CD4-positive, alpha-beta T cell treated with Interleukin-17A for 1 hour (primary cell): ENCODE measurements around the gene SV2B.
"Not testable (repeated sequence)": the region's sequence is repeated elsewhere in the genome, so short reads cannot be mapped to it uniquely, and the experiment has no call there.

Experiments used
- DNase-seq: peaks from one replicate; pipeline ENCODE4 v3.0.0-alpha.2; 2020

The SV2B gene

GRCh38 chr15:91099995-91100813 lies at the start of gene SV2B:
Gene SV2B (plus strand): TSS chr15:91100257. CDS start chr15:91226264, 126,007 bp downstream.
- peak; percentile 22 for DNase-seq

- no peak for DNase-seq
Measured at GRCh38 chr15:91051248-91051647, 48.8 kb upstream of the SV2B start.

GRCh38 chr15:91054816-91055215 lies 45.2 kb upstream of the SV2B start:
- no peak for DNase-seq

GRCh38 chr15:91055548-91056331 lies 44.3 kb upstream of the SV2B start:
- peak; percentile 43 for DNase-seq

- no peak for DNase-seq
Measured at GRCh38 chr15:91061230-91061629, 38.8 kb upstream of the SV2B start.

- DNase-seq: no peak
Measured at GRCh38 chr15:91061997-91062396, 38.1 kb upstream of the SV2B start.

- no peak for DNase-seq
Measured at GRCh38 chr15:91065505-91065904, 34.6 kb upstream of the SV2B start.

- no peak for DNase-seq
Measured at GRCh38 chr15:91067036-91067435, 33.0 kb upstream of the SV2B start.

GRCh38 chr15:91068436-91068835 lies 31.6 kb upstream of the SV2B start:
- DNase-seq: no peak

GRCh38 chr15:91068966-91069365 lies 31.1 kb upstream of the SV2B start:
- DNase-seq: no peak

GRCh38 chr15:91070872-91071271 lies 29.2 kb upstream of the SV2B start:
- DNase-seq: no peak

GRCh38 chr15:91072161-91072560 lies 27.9 kb upstream of the SV2B start:
- no peak for DNase-seq

GRCh38 chr15:91073077-91073476 lies 27.0 kb upstream of the SV2B start:
- DNase-seq: no peak

- no peak for DNase-seq
Measured at GRCh38 chr15:91073768-91074167, 26.3 kb upstream of the SV2B start.

GRCh38 chr15:91075739-91076138 lies 24.3 kb upstream of the SV2B start:
- DNase-seq: no peak

- DNase-seq: no peak
Measured at GRCh38 chr15:91077029-91077428, 23.0 kb upstream of the SV2B start.

- not testable (repeated sequence) for DNase-seq
Measured at GRCh38 chr15:91093866-91094265, 6.2 kb upstream of the SV2B start.

GRCh38 chr15:91098451-91098850 lies 1.6 kb upstream of the SV2B start:
- DNase-seq: no peak

- DNase-seq: peak; percentile 14
Measured at GRCh38 chr15:91099616-91099994, 452 bp upstream of the SV2B start.

GRCh38 chr15:91100814-91101607 lies 954 bp downstream of the SV2B start:
- DNase-seq: no peak

- DNase-seq: no peak
Measured at GRCh38 chr15:91101608-91101920, 1.5 kb downstream of the SV2B start.

- no peak for DNase-seq
Measured at GRCh38 chr15:91102546-91103330, 2.7 kb downstream of the SV2B start.

GRCh38 chr15:91104111-91104510 lies 4.1 kb downstream of the SV2B start:
- DNase-seq: no peak
